HG03565 (cell line): ENCODE measurements around the gene PPP1R18.
"Not testable (repeated sequence)": the region's sequence is repeated elsewhere in the genome, so short reads cannot be mapped to it uniquely, and the experiment has no call there.

Experiments
- ATAC-seq: cut with Tn5 transposase; IDR thresholded peaks from one replicate; pipeline ENCODE4 v1.9.1; 2021; ENCODE audit warnings: mild to moderate bottlenecking, moderate library complexity; ENCODE audit not compliant: unreplicated experiment

The PPP1R18 gene

GRCh38 chr6:30670760-30671527 lies 15.5 kb downstream of the PPP1R18 start:
- no peak for ATAC-seq

GRCh38 chr6:30666300-30666699 lies 20.1 kb downstream of the PPP1R18 start:
- not testable (repeated sequence) for ATAC-seq

GRCh38 chr6:30664994-30665767 lies 21.3 kb downstream of the PPP1R18 start:
- no peak for ATAC-seq

- ATAC-seq: not testable (repeated sequence)
Observed at GRCh38 chr6:30657922-30658321, 28.5 kb downstream of the PPP1R18 start.

- ATAC-seq: no peak
Observed at GRCh38 chr6:30657454-30657853, 29.0 kb downstream of the PPP1R18 start.

- ATAC-seq: no peak
Observed at GRCh38 chr6:30656513-30656912, 29.9 kb downstream of the PPP1R18 start.

- ATAC-seq: no peak
Observed at GRCh38 chr6:30655743-30656094, 30.7 kb downstream of the PPP1R18 start.

- no peak for ATAC-seq
Observed at GRCh38 chr6:30654798-30655742, 31.4 kb downstream of the PPP1R18 start.

GRCh38 chr6:30651143-30651542 lies 35.3 kb downstream of the PPP1R18 start:
- ATAC-seq: no peak

- peak; percentile 44 for ATAC-seq
Observed at GRCh38 chr6:30647242-30648116, 39.0 kb downstream of the PPP1R18 start.

GRCh38 chr6:30646450-30647241 lies 39.8 kb downstream of the PPP1R18 start, which contains the start of gene C6orf136:
Gene C6orf136 (plus strand): TSS chr6:30647133. CDS start chr6:30647232, 99 bp downstream.
- ATAC-seq: peak; percentile 40

- no peak for ATAC-seq
Observed at GRCh38 chr6:30645989-30646388, 40.5 kb downstream of the PPP1R18 start.

GRCh38 chr6:30644769-30645168 lies 41.7 kb downstream of the PPP1R18 start:
- ATAC-seq: no peak

- no peak for ATAC-seq
Observed at GRCh38 chr6:30643656-30644055, 42.8 kb downstream of the PPP1R18 start.

- ATAC-seq: no peak
Observed at GRCh38 chr6:30641048-30641447, 45.4 kb downstream of the PPP1R18 start.

- ATAC-seq: no peak
Observed at GRCh38 chr6:30640481-30640880, 46.0 kb downstream of the PPP1R18 start.

- ATAC-seq: no peak
Observed at GRCh38 chr6:30635834-30636233, 50.6 kb downstream of the PPP1R18 start.

GRCh38 chr6:30626484-30627366 lies 59.7 kb downstream of the PPP1R18 start, which contains the start of gene ATAT1:
Gene ATAT1 (plus strand): TSS chr6:30626874.
- no peak for ATAC-seq
